DND-41 (cell line): Measurements from ENCODE around the gene RTKN2.

Source experiments
- EZH2 ChIP-seq: IDR thresholded peaks from 3 replicates; pipeline ENCODE4 v1.6.1; 2012; ENCODE audit warnings: borderline replicate concordance, low read depth, mild to moderate bottlenecking, moderate library complexity, low read length, inconsistent platforms; ENCODE audit not compliant: severe bottlenecking
- TF ChIP-seq, protein P1 (sequence below): IDR thresholded peaks from 2 replicates; pipeline ENCODE4 v1.5.1; 2012; ENCODE audit warnings: borderline replicate concordance, low read length, moderate library complexity, mild to moderate bottlenecking; ENCODE audit not compliant: poor library complexity, severe bottlenecking; ENCODE audit errors: extremely low read depth

DNA sequence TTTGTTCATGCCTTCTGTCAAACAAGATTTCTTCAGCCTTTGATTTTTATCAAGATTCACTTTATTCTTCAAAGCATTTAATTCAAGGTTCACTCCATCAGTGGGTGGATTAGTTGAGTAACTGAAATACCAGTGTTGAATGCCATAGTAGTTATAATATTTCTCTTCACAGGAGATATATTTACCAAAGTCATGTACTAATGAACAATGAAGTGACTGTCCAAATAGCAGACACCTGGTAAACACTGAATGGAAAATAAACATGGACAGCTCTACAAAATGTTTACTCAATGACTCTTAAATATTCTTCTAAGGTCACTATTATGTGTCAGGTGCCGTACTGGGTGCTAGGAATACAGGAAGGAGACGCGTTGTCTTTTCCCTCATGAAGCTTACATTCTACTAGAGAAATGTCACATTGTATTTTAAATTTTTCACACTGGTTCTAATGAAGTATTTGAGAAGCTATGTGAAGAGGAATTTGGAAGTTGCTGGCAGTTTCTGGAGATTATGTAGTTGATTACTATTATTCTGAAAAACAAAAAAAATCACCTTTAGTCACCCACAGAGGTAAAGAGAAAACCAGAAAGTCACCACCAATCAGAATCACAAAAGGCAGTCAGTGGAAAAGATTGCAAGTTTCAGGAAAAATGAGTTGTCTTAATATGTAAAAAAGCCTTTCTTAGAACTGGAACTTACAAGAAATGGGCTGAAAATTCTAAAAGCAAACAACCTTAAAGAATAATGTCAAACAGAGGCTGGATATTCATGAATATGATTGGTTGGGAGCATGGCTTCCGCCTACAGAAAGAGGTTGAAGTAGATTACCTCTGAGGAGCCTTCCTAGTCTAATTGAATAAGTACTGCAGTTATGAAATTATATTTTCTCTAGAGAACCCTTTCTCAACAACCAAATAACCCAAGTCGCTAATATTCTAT lies 84.5 kb downstream of the RTKN2 start:
- TF ChIP-seq, protein P1, sequence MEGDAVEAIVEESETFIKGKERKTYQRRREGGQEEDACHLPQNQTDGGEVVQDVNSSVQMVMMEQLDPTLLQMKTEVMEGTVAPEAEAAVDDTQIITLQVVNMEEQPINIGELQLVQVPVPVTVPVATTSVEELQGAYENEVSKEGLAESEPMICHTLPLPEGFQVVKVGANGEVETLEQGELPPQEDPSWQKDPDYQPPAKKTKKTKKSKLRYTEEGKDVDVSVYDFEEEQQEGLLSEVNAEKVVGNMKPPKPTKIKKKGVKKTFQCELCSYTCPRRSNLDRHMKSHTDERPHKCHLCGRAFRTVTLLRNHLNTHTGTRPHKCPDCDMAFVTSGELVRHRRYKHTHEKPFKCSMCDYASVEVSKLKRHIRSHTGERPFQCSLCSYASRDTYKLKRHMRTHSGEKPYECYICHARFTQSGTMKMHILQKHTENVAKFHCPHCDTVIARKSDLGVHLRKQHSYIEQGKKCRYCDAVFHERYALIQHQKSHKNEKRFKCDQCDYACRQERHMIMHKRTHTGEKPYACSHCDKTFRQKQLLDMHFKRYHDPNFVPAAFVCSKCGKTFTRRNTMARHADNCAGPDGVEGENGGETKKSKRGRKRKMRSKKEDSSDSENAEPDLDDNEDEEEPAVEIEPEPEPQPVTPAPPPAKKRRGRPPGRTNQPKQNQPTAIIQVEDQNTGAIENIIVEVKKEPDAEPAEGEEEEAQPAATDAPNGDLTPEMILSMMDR = no peak
- no peak for TF ChIP-seq EZH2
